GM10248 (cell line): ENCODE measurements around the gene ZSWIM7.
"Not testable (repeated sequence)": the region's sequence is repeated elsewhere in the genome, so short reads cannot be mapped to it uniquely, and the experiment has no call there.

Source experiments
- CTCF ChIA-PET: fragments of 300-600 bp; sonication (Branson Sonifier 250); formaldehyde crosslinking; extraction: SDS; loops from one replicate; lab custom pipeline; 2021; ENCODE audit warnings: antibody characterized with exemption; lab: Yijun Ruan, JAX
- POLR2A ChIA-PET: fragments of 350-650 bp; sonication (Branson Sonifier 250); formaldehyde crosslinking; extraction: SDS; loops from one replicate; lab custom pipeline; 2020; ENCODE audit warnings: antibody characterized with exemption; lab: Yijun Ruan, JAX
- DNase-seq: peaks from one replicate; pipeline ENCODE4 v3.0.0; 2012; ENCODE audit errors: extremely low spot score
- TF ChIP-seq, protein P1 (sequence below): IDR thresholded peaks from 2 replicates; pipeline ENCODE4 v1.5.1; 2012; ENCODE audit warnings: mild to moderate bottlenecking, low read depth; ENCODE audit errors: extremely low read depth, missing control alignments, control extremely low read depth

Gene ZSWIM7

DNA sequence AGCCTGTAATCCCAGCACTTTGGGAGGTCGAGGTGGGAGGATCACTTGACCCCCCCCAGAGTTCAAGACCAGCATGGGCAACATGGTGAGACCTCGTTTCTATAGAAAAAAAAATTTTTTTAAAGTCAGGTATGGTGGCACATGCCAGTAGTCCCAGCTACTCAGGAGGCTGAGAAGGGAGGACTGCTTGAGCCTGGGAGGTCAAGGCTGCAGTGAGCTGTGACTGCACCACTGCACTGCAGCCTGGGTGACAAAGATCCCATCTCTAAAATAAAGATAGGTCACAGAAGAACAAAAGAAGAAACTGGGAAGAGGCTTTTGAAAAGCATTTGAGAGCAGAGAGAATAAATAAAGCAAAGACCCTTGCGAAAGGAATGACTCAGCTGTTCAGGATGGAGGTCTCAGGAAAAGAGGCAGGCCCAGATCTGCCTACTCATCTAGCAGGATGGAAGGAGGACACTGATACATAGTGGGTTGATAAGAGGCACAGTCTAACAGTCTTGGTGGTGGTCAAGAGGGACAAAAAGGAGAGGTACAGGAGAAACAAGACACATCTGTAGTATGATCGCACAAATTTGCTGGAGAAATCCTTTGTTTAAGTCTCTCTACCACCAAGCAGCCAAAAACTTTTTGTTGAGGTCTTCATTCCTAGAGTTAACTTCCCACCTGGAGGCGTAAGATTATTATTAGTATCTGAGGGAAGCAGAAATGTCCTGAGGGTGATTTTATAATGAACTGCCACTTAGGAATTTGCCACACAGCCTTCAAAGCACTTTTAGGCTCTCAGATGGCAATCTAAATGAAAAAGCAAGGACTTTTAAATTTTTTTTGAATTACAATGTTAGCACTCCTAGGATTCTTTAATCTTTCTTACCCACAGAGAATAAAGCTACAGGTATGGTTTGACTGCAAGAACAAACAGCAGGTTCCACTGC, 17.6 kb downstream of the ZSWIM7 start:
- no peak for DNase-seq
- ChIA-PET POLR2A (no interaction called here), CTCF (interaction anchor here (1.3 kb wide), 2 partner anchors 11 to 17 kb away, joined by 4 to 6 read pairs; partner anchors contain the start of genes TTC19 and ZSWIM7)

DNA sequence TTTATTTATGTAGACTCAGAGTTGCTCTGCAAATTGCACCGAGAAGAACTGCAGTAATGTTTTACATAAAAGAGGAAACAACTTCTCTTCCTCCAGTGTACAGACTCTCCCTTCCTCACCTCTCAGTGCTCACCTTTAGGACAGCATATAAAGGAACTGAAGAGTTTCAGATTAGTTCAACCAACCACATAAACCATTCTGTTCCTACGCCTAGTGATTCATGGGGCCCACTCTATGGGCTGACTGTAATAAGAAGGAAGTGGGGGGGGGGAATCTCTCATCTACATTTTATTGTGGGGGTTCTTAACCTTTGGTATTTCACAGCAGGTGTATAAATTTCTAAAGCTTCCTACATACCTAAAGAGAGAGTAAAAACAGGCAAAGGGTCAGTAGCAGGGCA, 18.3 kb downstream of the ZSWIM7 start:
- peak; percentile 60 for DNase-seq
- ChIA-PET CTCF (interaction anchor here (1.3 kb wide), 1 partner anchor 18 kb away, joined by 6 read pairs; the partner anchor contains the start of genes TTC19 and ZSWIM7), POLR2A (no interaction called here)
- TF ChIP-seq, protein P1, sequence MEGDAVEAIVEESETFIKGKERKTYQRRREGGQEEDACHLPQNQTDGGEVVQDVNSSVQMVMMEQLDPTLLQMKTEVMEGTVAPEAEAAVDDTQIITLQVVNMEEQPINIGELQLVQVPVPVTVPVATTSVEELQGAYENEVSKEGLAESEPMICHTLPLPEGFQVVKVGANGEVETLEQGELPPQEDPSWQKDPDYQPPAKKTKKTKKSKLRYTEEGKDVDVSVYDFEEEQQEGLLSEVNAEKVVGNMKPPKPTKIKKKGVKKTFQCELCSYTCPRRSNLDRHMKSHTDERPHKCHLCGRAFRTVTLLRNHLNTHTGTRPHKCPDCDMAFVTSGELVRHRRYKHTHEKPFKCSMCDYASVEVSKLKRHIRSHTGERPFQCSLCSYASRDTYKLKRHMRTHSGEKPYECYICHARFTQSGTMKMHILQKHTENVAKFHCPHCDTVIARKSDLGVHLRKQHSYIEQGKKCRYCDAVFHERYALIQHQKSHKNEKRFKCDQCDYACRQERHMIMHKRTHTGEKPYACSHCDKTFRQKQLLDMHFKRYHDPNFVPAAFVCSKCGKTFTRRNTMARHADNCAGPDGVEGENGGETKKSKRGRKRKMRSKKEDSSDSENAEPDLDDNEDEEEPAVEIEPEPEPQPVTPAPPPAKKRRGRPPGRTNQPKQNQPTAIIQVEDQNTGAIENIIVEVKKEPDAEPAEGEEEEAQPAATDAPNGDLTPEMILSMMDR: no peak

More for the DNA sequence above, 17.6 kb downstream of the ZSWIM7 start:
- TF ChIP-seq, protein P1: no peak

DNA sequence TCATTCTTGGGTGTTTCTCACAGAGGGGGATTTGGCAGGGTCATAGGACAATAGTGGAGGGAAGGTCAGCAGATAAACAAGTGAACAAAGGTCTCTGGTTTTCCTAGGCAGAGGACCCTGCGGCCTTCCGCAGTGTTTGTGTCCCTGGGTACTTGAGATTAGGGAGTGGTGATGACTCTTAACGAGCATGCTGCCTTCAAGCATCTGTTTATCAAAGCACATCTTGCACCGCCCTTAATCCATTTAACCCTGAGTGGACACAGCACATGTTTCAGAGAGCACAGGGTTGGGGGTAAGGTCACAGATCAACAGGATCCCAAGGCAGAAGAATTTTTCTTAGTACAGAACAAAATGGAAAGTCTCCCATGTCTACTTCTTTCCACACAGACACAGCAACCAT, 20.5 kb downstream of the ZSWIM7 start:
- POLR2A ChIA-PET, DNase-seq, CTCF ChIA-PET: not testable (repeated sequence)

DNA sequence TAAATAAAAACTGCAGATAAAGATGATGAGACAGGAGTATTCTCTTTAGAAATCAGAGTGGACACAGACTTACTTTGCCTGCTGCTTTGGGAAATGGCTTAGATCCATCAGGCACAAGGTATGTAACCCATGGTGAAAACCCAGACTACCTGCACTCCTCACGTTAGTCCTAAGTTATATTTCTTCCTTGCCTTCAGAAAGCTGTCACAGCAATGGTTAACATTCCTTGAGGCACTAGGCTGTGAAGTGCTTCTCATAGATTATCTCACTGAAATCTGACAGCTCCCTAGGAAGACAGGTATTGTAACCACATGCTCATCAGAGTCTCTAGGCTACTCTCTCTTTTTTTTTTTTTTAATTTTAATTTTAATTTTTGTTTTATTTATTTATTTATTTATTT, 20.9 kb downstream of the ZSWIM7 start:
- CTCF ChIA-PET: no interaction called here
- POLR2A ChIA-PET: no interaction called here
- DNase-seq: no peak
- TF ChIP-seq, protein P1: no peak

DNA sequence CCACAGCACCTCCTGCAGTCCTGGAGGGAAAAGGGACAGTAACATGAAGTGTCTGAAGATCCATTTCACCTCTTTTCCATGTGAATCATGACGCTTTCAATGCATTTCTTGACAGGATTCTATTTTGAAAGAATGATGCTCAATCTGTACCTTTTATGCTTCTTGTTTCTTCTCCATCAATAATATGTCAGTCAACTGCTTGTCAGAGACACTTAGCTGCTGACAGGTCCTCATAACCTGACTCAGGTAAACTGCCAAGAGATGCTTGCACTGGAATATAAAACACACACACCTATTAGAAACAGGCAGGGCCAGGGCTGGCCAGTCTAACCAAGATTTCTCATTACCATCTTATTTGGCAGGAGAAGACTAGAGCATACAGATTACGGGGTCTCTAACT, 21.6 kb downstream of the ZSWIM7 start:
- TF ChIP-seq, protein P1: no peak
- POLR2A ChIA-PET: no interaction called here
- no peak for DNase-seq
- CTCF ChIA-PET: no interaction called here

DNA sequence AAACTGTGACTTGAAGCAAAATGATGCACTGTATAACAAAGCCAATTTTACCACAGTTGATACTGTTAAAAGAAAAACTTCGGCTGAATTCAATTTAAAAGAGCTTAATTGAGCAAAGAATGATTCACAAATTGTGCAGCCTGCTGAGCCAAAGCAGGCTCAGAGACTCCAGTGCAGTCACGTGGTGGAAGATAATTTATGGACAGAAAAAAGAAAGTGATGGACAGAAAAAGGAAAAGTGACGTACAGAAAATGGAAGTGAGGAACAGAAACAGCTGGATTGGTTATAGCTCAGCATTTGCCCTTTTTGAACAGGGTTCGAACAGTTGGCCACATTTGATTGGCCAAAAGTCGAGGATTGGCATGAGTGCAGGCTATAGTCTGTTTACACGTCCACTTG, 25.7 kb downstream of the ZSWIM7 start:
- POLR2A ChIA-PET: no interaction called here

More for the DNA sequence above, 25.7 kb downstream of the ZSWIM7 start:
- TF ChIP-seq, protein P1: no peak
- DNase-seq: no peak
- CTCF ChIA-PET: interaction anchor here (1.2 to 1.7 kb wide), 2 partner anchors 21 to 26 kb away, joined by 4 read pairs; partner anchors contain the start of genes TTC19 and ZSWIM7
